ENCODE results near the gene VPS45.

DNA sequence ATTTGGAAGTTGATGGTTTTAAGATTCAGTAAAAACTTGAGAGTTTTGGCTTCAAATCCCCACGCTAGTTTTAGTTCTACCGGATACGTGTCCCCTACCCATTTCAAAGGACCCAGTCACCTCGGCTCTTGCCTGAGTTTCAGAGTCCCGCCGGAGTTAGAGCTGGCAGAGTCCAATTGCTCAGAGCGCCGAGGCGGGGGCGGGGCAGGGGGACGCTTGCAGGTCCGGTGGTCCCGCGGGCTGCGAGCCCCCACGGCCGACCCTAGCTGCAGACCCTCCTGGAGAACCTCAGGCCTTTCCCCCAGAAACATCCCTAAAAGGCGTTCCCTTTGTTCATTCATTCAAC lies 765 bp upstream of the VPS45 start:
- TF ChIP-seq CTCF (conservative IDR thresholded peaks at IDR 0.05) (no peak), EZH2 (IDR thresholded peaks at IDR 0.05; ENCODE audit: low read depth) (no peak)

Data from PC-9 (cell line).